Measurements from ENCODE around the gene OGFOD3. TPM values are rescaled to one million over a fixed set of nuclear protein-coding genes. Genes with fewer than 3 reads are reported as not detected.

OGFOD3 gene
- total and polyA plus RNA-seq, 9 of the 15 experiments (the other 6 are each of a cell fraction or from before 2014, with no cell fraction given): 0.69 to 44.7 (median 18.9) TPM

- no peak for TF ChIP-seq ZFP30 (CRISPR knock-in tag; IDR thresholded peaks at IDR 0.05; ENCODE audit: borderline replicate concordance)
- 0 out of 2 replicates have a peak, but pooled peaks have one; percentile 23 for TF ChIP-seq E2F3 (CRISPR knock-in tag; IDR thresholded peaks at IDR 0.05)
- no peak for TF ChIP-seq ZNF407 (IDR thresholded peaks at IDR 0.05; ENCODE audit: low read depth)
- no peak for TF ChIP-seq ZC3H4 (CRISPR knock-in tag; IDR thresholded peaks at IDR 0.05; ENCODE audit: borderline replicate concordance)
- no peak for TF ChIP-seq STAG1 (CRISPR knock-in tag; IDR thresholded peaks at IDR 0.05; ENCODE audit: borderline replicate concordance)
- peak; percentile 95 for TF ChIP-seq ZNF583 (CRISPR knock-in tag; IDR thresholded peaks at IDR 0.05)
- TF ChIP-seq MCM3 (IDR thresholded peaks at IDR 0.05): no peak
- TF ChIP-seq RBFOX2 (IDR thresholded peaks at IDR 0.05; ENCODE audit: low read depth, low read length): peak; percentile 78
- peak; percentile 82 for TF ChIP-seq MEF2D (tag; conservative IDR thresholded peaks at IDR 0.05; ENCODE audit: low read depth)
- 0 out of 2 replicates have a peak, but pooled peaks have one; percentile 23 for TF ChIP-seq JUN (IDR thresholded peaks at IDR 0.05; ENCODE audit: borderline replicate concordance, low read depth, low read length)
- no peak; the same call in 1 of the 2 replicates for TF ChIP-seq JUN (CRISPR knock-in tag; IDR thresholded peaks at IDR 0.05; ENCODE audit: borderline replicate concordance)
- TF ChIP-seq ZNF253 (CRISPR knock-in tag; conservative IDR thresholded peaks at IDR 0.05): no peak
- TF ChIP-seq SMC3 (conservative IDR thresholded peaks at IDR 0.05; ENCODE audit: insufficient read depth, low read depth, low read length): no peak
- no peak for TF ChIP-seq E2F1 (CRISPR knock-in tag; IDR thresholded peaks at IDR 0.05)
- no peak for TF ChIP-seq CHCHD3 (CRISPR knock-in tag; IDR thresholded peaks at IDR 0.05)
- no peak for TF ChIP-seq EGR1 (conservative IDR thresholded peaks at IDR 0.05)
- TF ChIP-seq DMBX1 (CRISPR knock-in tag; IDR thresholded peaks at IDR 0.05; ENCODE audit: borderline replicate concordance): peak; percentile 94
- no peak for TF ChIP-seq SPI1 (IDR thresholded peaks at IDR 0.05; ENCODE audit: borderline replicate concordance, low read depth, low read length)
- TF ChIP-seq ZNF274 (IDR thresholded peaks at IDR 0.05; ENCODE audit: borderline replicate concordance, low read depth, low read length): 0 out of 2 replicates have a peak, but pooled peaks have one; percentile 37
- peak; percentile 16; the same call in 1 of the 2 replicates for TF ChIP-seq TEAD2 (tag; IDR thresholded peaks at IDR 0.05)
Observed at GRCh38 chr17:82345151-82345976, 73.0 kb downstream of the OGFOD3 start (continued).
